LoVo (cell line): ENCODE data around the gene TANGO6.
A peak's percentile ranks its signal among the peaks of the same experiment; 100 is the strongest.
"Not testable (repeated sequence)": the region's sequence is repeated elsewhere in the genome, so short reads cannot be mapped to it uniquely, and the experiment has no call there.

ENCODE experiments used
- DNase-seq: peaks from one replicate; pipeline ENCODE4 v3.0.0-alpha.2; 2016; ENCODE audit warnings: low spot score

Gene TANGO6

GRCh38 chr16:68843482-68844210 lies at the start of gene TANGO6:
Gene TANGO6 (plus strand): TSS chr16:68843531. CDS start chr16:68843618, 87 bp downstream.
- peak; percentile 87 for DNase-seq

- no peak for DNase-seq
Measured at GRCh38 chr16:68798398-68798797, 44.9 kb upstream of the TANGO6 start.

GRCh38 chr16:68800257-68800875 lies 43.0 kb upstream of the TANGO6 start:
- DNase-seq: peak; percentile 59

- DNase-seq: no peak
Measured at GRCh38 chr16:68802190-68802589, 41.1 kb upstream of the TANGO6 start.

- DNase-seq: no peak
Measured at GRCh38 chr16:68806422-68806821, 36.9 kb upstream of the TANGO6 start.

- DNase-seq: no peak
Measured at GRCh38 chr16:68806981-68807380, 36.4 kb upstream of the TANGO6 start.

- DNase-seq: no peak
Measured at GRCh38 chr16:68814516-68814915, 28.8 kb upstream of the TANGO6 start.

- DNase-seq: no peak
Measured at GRCh38 chr16:68823401-68824135, 19.8 kb upstream of the TANGO6 start.

GRCh38 chr16:68825427-68825826 lies 17.9 kb upstream of the TANGO6 start:
- DNase-seq: no peak

- DNase-seq: no peak
Measured at GRCh38 chr16:68826652-68827051, 16.7 kb upstream of the TANGO6 start.

- no peak for DNase-seq
Measured at GRCh38 chr16:68833251-68833650, 10.1 kb upstream of the TANGO6 start.

- DNase-seq: no peak
Measured at GRCh38 chr16:68834550-68834949, 8.8 kb upstream of the TANGO6 start.

GRCh38 chr16:68835970-68836369 lies 7.4 kb upstream of the TANGO6 start:
- DNase-seq: no peak

GRCh38 chr16:68839831-68840230 lies 3.5 kb upstream of the TANGO6 start:
- no peak for DNase-seq

- DNase-seq: not testable (repeated sequence)
Measured at GRCh38 chr16:68842964-68843481, 308 bp upstream of the TANGO6 start.

- DNase-seq: no peak
Measured at GRCh38 chr16:68844211-68844564, 857 bp downstream of the TANGO6 start.

GRCh38 chr16:68848786-68849185 lies 5.5 kb downstream of the TANGO6 start:
- no peak for DNase-seq

GRCh38 chr16:68850481-68850880 lies 7.2 kb downstream of the TANGO6 start:
- DNase-seq: no peak

- DNase-seq: no peak
Measured at GRCh38 chr16:68851601-68852000, 8.3 kb downstream of the TANGO6 start.

- no peak for DNase-seq
Measured at GRCh38 chr16:68857479-68857878, 14.1 kb downstream of the TANGO6 start.

GRCh38 chr16:68859828-68860227 lies 16.5 kb downstream of the TANGO6 start:
- no peak for DNase-seq

GRCh38 chr16:68860978-68861892 lies 17.9 kb downstream of the TANGO6 start:
- DNase-seq: no peak
